ENCODE measurements around the gene LMBRD1. TPM values are rescaled to one million over a fixed set of nuclear protein-coding genes. Genes with fewer than 3 reads are reported as not detected.

Gene LMBRD1
- total and polyA plus RNA-seq, 2 of the 8 experiments (the other 6 are each of a cell fraction or from before 2014, with no cell fraction given): 9.1 to 16.8 TPM

GRCh38 chr6:69768664-69769063, 28.1 kb downstream of the LMBRD1 start:
- no peak overlapping the region for H4K5ac ChIP-seq (ENCODE audit: insufficient read length, low read depth, low read length)
- no peaks in the 10 kb centered on the region for H3K36me3 ChIP-seq (ENCODE audit: control insufficient read depth in 2 of 4, insufficient read depth in 4 of 4, low read length in 3 of 4)
- H4K20me1 ChIP-seq (replicated peaks in 1 of 2; ENCODE audit: control insufficient read depth in 1 of 2, insufficient read depth in 2 of 2, low read length in 2 of 2): no peaks in the 10 kb centered on the region
- H3K14ac ChIP-seq (ENCODE audit: insufficient read length): no peak overlapping the region
- peaks cover 0 to under 1% of the 10 kb centered on the region in 2 experiments; a peak in 1 of 4 replicates for H3K9me3 ChIP-seq (ENCODE audit: insufficient read depth in 2 of 2, low read depth in 1 of 2, low read length in 1 of 2)
- H2BK5ac ChIP-seq (ENCODE audit: low read depth, low read length): no peak overlapping the region
- H3K9ac ChIP-seq (replicated peaks in 1 of 4; ENCODE audit: extremely low read depth in 1 of 4, low read depth in 3 of 4, low read length in 3 of 4): no peak overlapping the region
- H2BK15ac ChIP-seq (ENCODE audit: low read length): no peak overlapping the region
- H2BK120ac ChIP-seq (replicated peaks; ENCODE audit: low read depth, low read length): no peak overlapping the region
- H3K79me1 ChIP-seq (ENCODE audit: low read depth, low read length): no peaks in the 10 kb centered on the region
- H3K23me2 ChIP-seq (ENCODE audit: low read depth, low read length): no peaks in the 10 kb centered on the region
- no peak overlapping the region for H3K4me2 ChIP-seq (ENCODE audit: insufficient read depth in 1 of 2, low read depth in 2 of 2, low read length in 2 of 2)
- ChIA-PET CTCF (ENCODE audit: partially characterized antibody) (interaction anchor here (1.1 to 2.3 kb wide), 3 partner anchors 11 to 28 kb away, joined by 3 to 6 read pairs (median 4); partner anchors contain the start of gene LMBRD1), POLR2A (ENCODE audit: partially characterized antibody) (no interaction called here)
- H3K56ac ChIP-seq (replicated peaks; ENCODE audit: insufficient read length, low read depth, low read length): no peak overlapping the region
- H3K79me2 ChIP-seq (ENCODE audit: control insufficient read depth in 1 of 2, insufficient read depth in 2 of 2, low read length in 2 of 2): no peaks in the 10 kb centered on the region
- FAIRE-seq (no peak), DNase-seq (ENCODE audit: low read depth in 1 of 2, low spot score in 2 of 2) (no peak)
- no peak overlapping the region for H4K8ac ChIP-seq (ENCODE audit: extremely low read depth, insufficient read depth, low read length)
- no peak overlapping the region for H4K91ac ChIP-seq (replicated peaks; ENCODE audit: insufficient read length, low read length)
- no peak overlapping the region for H2BK12ac ChIP-seq (ENCODE audit: low read depth, low read length)
- H3K27ac ChIP-seq (ENCODE audit: low read depth, low read length): no peak overlapping the region
- no peak overlapping the region for H3K18ac ChIP-seq (ENCODE audit: extremely low read depth, low read length)
- H2BK20ac ChIP-seq (ENCODE audit: low read length): no peak overlapping the region
- H3K4me1 ChIP-seq (replicated peaks in 1 of 4; ENCODE audit: control insufficient read depth in 3 of 4, insufficient read depth in 4 of 4, low read length in 3 of 4): no peaks in the 10 kb centered on the region
- H2AFZ ChIP-seq (ENCODE audit: low read length): no peak overlapping the region
- H2AK5ac ChIP-seq (ENCODE audit: low read depth, low read length): no peak overlapping the region
- no peaks in the 10 kb centered on the region for H3K27me3 ChIP-seq (replicated peaks in 1 of 4; ENCODE audit: control insufficient read depth in 3 of 4, extremely low read depth in 1 of 4, insufficient read depth in 3 of 4, low read length in 3 of 4)
- no peak overlapping the region for H3K4ac ChIP-seq (replicated peaks; ENCODE audit: insufficient read length, low read depth, low read length)
- no peak overlapping the region for H3K4me3 ChIP-seq (ENCODE audit: extremely low read depth in 1 of 4, insufficient read depth in 2 of 4, low read depth in 3 of 4, low read length in 4 of 4)
- H3K23ac ChIP-seq (ENCODE audit: insufficient read length): no peak overlapping the region
- TF ChIP-seq SUZ12 (IDR thresholded peaks at IDR 0.05; ENCODE audit: low read length) (no peak), HDAC2 (IDR thresholded peaks at IDR 0.05; ENCODE audit: borderline replicate concordance in 1 of 2, low read depth in 2 of 2, low read length in 2 of 2) (no peak), BCL11A (IDR thresholded peaks at IDR 0.05; ENCODE audit: low read depth in 2 of 2, low read length in 2 of 2) (no peak), RXRA (IDR thresholded peaks at IDR 0.05; ENCODE audit: insufficient read depth, low read depth, low read length) (no peak), FOSL1 (IDR thresholded peaks at IDR 0.05; ENCODE audit: insufficient read depth, low read depth, low read length) (no peak), ATF2 (IDR thresholded peaks at IDR 0.05; ENCODE audit: low read length) (no peak), SIX5 (IDR thresholded peaks at IDR 0.05; ENCODE audit: low read depth, low read length) (no peak), CTCF (IDR thresholded peaks at IDR 0.05; ENCODE audit: control extremely low read depth in 1 of 3, insufficient read depth in 1 of 3, low read depth in 1 of 3, low read length in 3 of 3) (no peak), HDAC6 (IDR thresholded peaks at IDR 0.05; ENCODE audit: low read depth, low read length) (no peak), JUN (IDR thresholded peaks at IDR 0.05; ENCODE audit: low read depth, low read length) (no peak), RFX5 (IDR thresholded peaks at IDR 0.05; ENCODE audit: borderline replicate concordance, low read depth, low read length) (no peak)
